Stomach (tissue), 9 donors: ENCODE results near the gene FIGNL1. TPM values are rescaled to one million over a fixed set of nuclear protein-coding genes. Genes with fewer than 3 reads are reported as not detected.

Experiments
- DNase-seq, 2 donors: peaks; one replicate each; pipeline versions ENCODE4 v3.0.0 to v3.0.0-alpha.2; 2013 to 2019
- H3K27ac ChIP-seq, 5 donors: fragments of 200-600 bp in 4 of 5; sonication (generic) in 4 of 5; one replicate each; pipeline ENCODE4 v1.5.1; 2013 to 2019; ENCODE audit warnings: mild to moderate bottlenecking in 1 of 5, moderate library complexity in 1 of 5
- H3K27me3 ChIP-seq, 3 donors: fragments of 200-600 bp; sonication (generic); one replicate each; pipeline ENCODE4 v1.5.1; 2017 to 2019; ENCODE audit warnings: mixed run types in 1 of 3
- H3K36me3 ChIP-seq, 4 donors: fragments of 200-600 bp; sonication (generic); 1 replicate in 3 of 4; 2 replicates in 1 of 4; pipeline ENCODE4 v1.5.1; 2016 to 2019
- H3K4me1 ChIP-seq, 4 donors: fragments of 200-600 bp; sonication (generic); one replicate each; pipeline ENCODE4 v1.5.1; 2016 to 2019
- H3K4me3 ChIP-seq, 4 donors: fragments of 200-600 bp; sonication (generic) in 3 of 4; one replicate each; pipeline ENCODE4 v1.5.1; 2016 to 2019; ENCODE audit warnings: mild to moderate bottlenecking in 1 of 4
- H3K9me3 ChIP-seq, 4 donors: fragments of 200-600 bp; sonication (generic); one replicate each; pipeline ENCODE4 v1.5.1; 2016 to 2019
- CTCF ChIP-seq, 7 experiments: fragments of 450-650 bp in 4 of 7; fragments of 200-600 bp in 3 of 7; sonication (generic) in 3 of 7; IDR thresholded peaks; one replicate each; pipeline ENCODE4 v1.5.1; 2016 to 2019; ENCODE audit warnings: antibody characterized with exemption in 7 of 7, control low read depth in 2 of 7, mild to moderate bottlenecking in 1 of 7
- EP300 ChIP-seq: sonication (generic); formaldehyde crosslinking; IDR thresholded peaks from one replicate; pipeline ENCODE4 v1.6.1; 2017; ENCODE audit warnings: antibody characterized with exemption
- POLR2A ChIP-seq, 4 donors: fragments of 450-650 bp; IDR thresholded peaks; one replicate each; pipeline ENCODE4 v1.6.1; 2016; ENCODE audit warnings: antibody characterized with exemption in 4 of 4, control low read depth in 2 of 4, mild to moderate bottlenecking in 1 of 4, moderate library complexity in 1 of 4
- POLR2AphosphoS5 ChIP-seq, 3 donors: sonication (generic); formaldehyde crosslinking; IDR thresholded peaks; one replicate each; pipeline ENCODE4 v1.6.1; 2016; ENCODE audit warnings: antibody characterized with exemption in 3 of 3
- WGBS, 5 donors: extraction: QIAGEN DNeasy Blood & Tissue Kit in 3 of 5; methylation state at CpG; one replicate each; pipeline versions ENCODE4 v1.1.5 to v1.1.7; 2013 to 2018; 5-methylcytosine and 5-hydroxymethylcytosine counted together
- intact Hi-C: fragments of 100-400 bp; cut with DNase I; formaldehyde crosslinking; loops from one replicate; pipeline ENCODE4 v1.15.1; 2023; ENCODE audit warnings: low total_unique reads
- polyA plus RNA-seq, 3 donors: library from polyadenylated mRNA; stranded (reverse); fragments of 200-250 nt; gene quantifications; one replicate each; pipeline ENCODE4 v1.2.3, GENCODE V29; 2013
- total RNA-seq, 5 donors: library from RNA; depleted of rRNA; stranded (reverse); fragments of >200 nt; gene quantifications; one replicate each; pipeline versions ENCODE4 v1.1.0 to v1.2.3, GENCODE V29; 2014 to 2016
- donor health status: healthy with polysubstance abuse.
- donor health status: Bipolar disorder and iron deficiency.
- donor health status: healthy.

FIGNL1 gene
- total and polyA plus RNA-seq, 8 donors = 0.29 to 32.1 (median 5.1) TPM

GRCh38 chr7:50470250-50471163 is 20.4 kb upstream of the FIGNL1 start:
- TF ChIP-seq POLR2A (IDR thresholded peaks at IDR 0.05) (no peak), EP300 (no peak), CTCF (IDR thresholded peaks at IDR 0.05) (no peak), POLR2AphosphoS5 (IDR thresholded peaks at IDR 0.05) (no peak)
- intact Hi-C loops = no loop called here
- 91 to 98% (median 93%) methylated on average over 16 to 17 of the region's 17 CpGs for WGBS, 5 donors
- no peaks in the 10 kb centered on the region for H3K9me3 ChIP-seq
- H3K36me3 ChIP-seq = no peaks in the 10 kb centered on the region
- H3K27ac ChIP-seq = no peak overlapping the region
- H3K4me3 ChIP-seq = no peak overlapping the region
- H3K27me3 ChIP-seq = no peaks in the 10 kb centered on the region
- H3K4me1 ChIP-seq = peaks cover 6 to 17% (median 9%) of the 10 kb centered on the region in 4 donors
- DNase-seq = no peak

- intact Hi-C loops = loop anchor here (5.0 to 10.0 kb wide), 2 partner anchors 206 to 693 kb away; no protein-coding TSS in a partner anchor
- H3K4me1 ChIP-seq = peaks cover 6 to 11% (median 8%) of the 10 kb centered on the region in 4 donors
- 90 to 95% (median 93%) methylated on average over 4 of the region's 4 CpGs for WGBS, 5 donors
- H3K9me3 ChIP-seq = no peaks in the 10 kb centered on the region
- no peak overlapping the region for H3K4me3 ChIP-seq
- DNase-seq = no peak
- TF ChIP-seq POLR2AphosphoS5 (IDR thresholded peaks at IDR 0.05) (no peak), POLR2A (IDR thresholded peaks at IDR 0.05) (no peak), EP300 (no peak), CTCF (IDR thresholded peaks at IDR 0.05) (no peak)
- H3K27me3 ChIP-seq = no peaks in the 10 kb centered on the region
- H3K27ac ChIP-seq = no peak overlapping the region
- no peaks in the 10 kb centered on the region for H3K36me3 ChIP-seq
Observed at GRCh38 chr7:50469181-50469580, 19.0 kb upstream of the FIGNL1 start.

GRCh38 chr7:50467817-50468610 is 17.9 kb upstream of the FIGNL1 start:
- Histone ChIP-seq H3K9me3 (no peaks in the 10 kb centered on the region), H3K27me3 (no peaks in the 10 kb centered on the region), H3K27ac (no peak overlapping the region), H3K4me3 (peak overlapping the region in 2 of 4 donors; percentile 13 to 35), H3K4me1 (peaks cover 6 to 11% (median 8%) of the 10 kb centered on the region in 4 donors), H3K36me3 (no peaks in the 10 kb centered on the region)
- intact Hi-C loops = loop anchor here (5.0 to 10.0 kb wide), 2 partner anchors 207 to 694 kb away; no protein-coding TSS in a partner anchor
- 8 to 12% (median 10%) methylated on average over 29 to 30 of the region's 30 CpGs for WGBS, 5 donors
- peak; percentile 87 to 92 for DNase-seq
- TF ChIP-seq CTCF (IDR thresholded peaks at IDR 0.05) = peak in 5 of 7 experiments; percentile 76 to 90 (median 85)
- no peak for TF ChIP-seq POLR2A (IDR thresholded peaks at IDR 0.05)
- no peak for TF ChIP-seq EP300
- peak in 2 of 3 donors; percentile 40 to 69 for TF ChIP-seq POLR2AphosphoS5 (IDR thresholded peaks at IDR 0.05)
